GM21723 (cell line): ENCODE results near the gene EEF2.
A peak's percentile ranks its signal among the peaks of the same experiment; 100 is the strongest.

Experiments
- ATAC-seq: cut with Tn5 transposase; IDR thresholded peaks from one replicate; pipeline ENCODE4 v1.9.1; 2021; ENCODE audit warnings: mild to moderate bottlenecking, moderate library complexity; ENCODE audit not compliant: unreplicated experiment

Gene EEF2

GRCh38 chr19:3984908-3985642, at the start of gene EEF2:
Gene EEF2 (minus strand): TSS chr19:3985463. CDS start chr19:3985380, 83 bp downstream.
- ATAC-seq: peak; percentile 42

GRCh38 chr19:4034048-4035017, 49.1 kb upstream of the EEF2 start:
- no peak for ATAC-seq

GRCh38 chr19:4033028-4033956, 48.0 kb upstream of the EEF2 start:
- no peak for ATAC-seq

- ATAC-seq: no peak
These were observed 47.2 kb upstream of the EEF2 start for GRCh38 chr19:4032436-4032835.

GRCh38 chr19:4031420-4031819, 46.2 kb upstream of the EEF2 start:
- ATAC-seq: no peak

GRCh38 chr19:4030981-4031380, 45.7 kb upstream of the EEF2 start:
- ATAC-seq: no peak

- no peak for ATAC-seq
These were observed 45.3 kb upstream of the EEF2 start for GRCh38 chr19:4030552-4030951.

GRCh38 chr19:4029247-4029614, 44.0 kb upstream of the EEF2 start:
- ATAC-seq: no peak

- ATAC-seq: no peak
These were observed 43.3 kb upstream of the EEF2 start for GRCh38 chr19:4028334-4029246.

GRCh38 chr19:4027146-4027545, 41.9 kb upstream of the EEF2 start:
- ATAC-seq: no peak

GRCh38 chr19:4025317-4025716, 40.1 kb upstream of the EEF2 start:
- ATAC-seq: no peak

- ATAC-seq: no peak
These were observed 38.5 kb upstream of the EEF2 start for GRCh38 chr19:4023600-4024398.

GRCh38 chr19:4019578-4019977, 34.3 kb upstream of the EEF2 start:
- no peak for ATAC-seq

GRCh38 chr19:4018775-4019504, 33.7 kb upstream of the EEF2 start:
- no peak for ATAC-seq

- no peak for ATAC-seq
These were observed 32.9 kb upstream of the EEF2 start for GRCh38 chr19:4018140-4018613.

GRCh38 chr19:4016903-4017638, 31.8 kb upstream of the EEF2 start:
- no peak for ATAC-seq

- ATAC-seq: no peak
These were observed 31.2 kb upstream of the EEF2 start for GRCh38 chr19:4016486-4016885.
